LNCAP (cell line): ENCODE results near the gene CTNNA1.

Experiments
- TF ChIP-seq, protein P1 (sequence below): fragments of 450-650 bp; IDR thresholded peaks from 2 replicates; pipeline ENCODE4 v1.5.1; 2017; ENCODE audit warnings: mild to moderate bottlenecking

Gene CTNNA1

DNA sequence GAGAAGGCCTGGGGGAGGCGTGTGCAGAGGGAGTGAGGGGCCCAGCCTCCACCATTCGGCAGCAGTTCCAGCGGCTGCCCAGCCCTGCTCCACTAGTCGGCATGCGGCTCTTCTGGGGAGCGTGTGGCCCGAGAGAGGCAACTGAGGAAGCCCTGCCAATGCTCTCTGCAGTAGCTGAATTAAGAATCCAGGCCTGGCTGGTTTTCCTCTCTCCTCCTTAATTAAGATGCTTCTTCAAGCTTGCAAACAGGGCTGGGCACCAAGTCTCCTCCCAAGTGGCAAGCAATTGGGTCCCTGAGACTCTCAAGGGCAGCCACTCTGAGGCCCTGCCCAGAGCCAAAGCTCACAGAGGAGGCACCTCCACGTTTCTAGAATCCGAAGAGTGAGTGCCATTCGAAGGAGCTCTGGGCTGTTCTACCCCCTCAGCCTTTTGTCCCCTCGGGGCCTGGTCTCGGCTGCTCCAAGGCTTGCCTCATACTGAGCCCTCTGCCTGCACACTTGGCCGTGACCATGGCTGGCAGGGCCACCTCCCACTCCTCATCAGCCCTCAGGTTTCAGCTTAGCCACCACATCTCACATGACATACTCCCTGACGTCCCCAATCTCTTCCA, 197.3 kb downstream of the CTNNA1 start:
- TF ChIP-seq, protein P1, sequence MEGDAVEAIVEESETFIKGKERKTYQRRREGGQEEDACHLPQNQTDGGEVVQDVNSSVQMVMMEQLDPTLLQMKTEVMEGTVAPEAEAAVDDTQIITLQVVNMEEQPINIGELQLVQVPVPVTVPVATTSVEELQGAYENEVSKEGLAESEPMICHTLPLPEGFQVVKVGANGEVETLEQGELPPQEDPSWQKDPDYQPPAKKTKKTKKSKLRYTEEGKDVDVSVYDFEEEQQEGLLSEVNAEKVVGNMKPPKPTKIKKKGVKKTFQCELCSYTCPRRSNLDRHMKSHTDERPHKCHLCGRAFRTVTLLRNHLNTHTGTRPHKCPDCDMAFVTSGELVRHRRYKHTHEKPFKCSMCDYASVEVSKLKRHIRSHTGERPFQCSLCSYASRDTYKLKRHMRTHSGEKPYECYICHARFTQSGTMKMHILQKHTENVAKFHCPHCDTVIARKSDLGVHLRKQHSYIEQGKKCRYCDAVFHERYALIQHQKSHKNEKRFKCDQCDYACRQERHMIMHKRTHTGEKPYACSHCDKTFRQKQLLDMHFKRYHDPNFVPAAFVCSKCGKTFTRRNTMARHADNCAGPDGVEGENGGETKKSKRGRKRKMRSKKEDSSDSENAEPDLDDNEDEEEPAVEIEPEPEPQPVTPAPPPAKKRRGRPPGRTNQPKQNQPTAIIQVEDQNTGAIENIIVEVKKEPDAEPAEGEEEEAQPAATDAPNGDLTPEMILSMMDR = no peak

DNA sequence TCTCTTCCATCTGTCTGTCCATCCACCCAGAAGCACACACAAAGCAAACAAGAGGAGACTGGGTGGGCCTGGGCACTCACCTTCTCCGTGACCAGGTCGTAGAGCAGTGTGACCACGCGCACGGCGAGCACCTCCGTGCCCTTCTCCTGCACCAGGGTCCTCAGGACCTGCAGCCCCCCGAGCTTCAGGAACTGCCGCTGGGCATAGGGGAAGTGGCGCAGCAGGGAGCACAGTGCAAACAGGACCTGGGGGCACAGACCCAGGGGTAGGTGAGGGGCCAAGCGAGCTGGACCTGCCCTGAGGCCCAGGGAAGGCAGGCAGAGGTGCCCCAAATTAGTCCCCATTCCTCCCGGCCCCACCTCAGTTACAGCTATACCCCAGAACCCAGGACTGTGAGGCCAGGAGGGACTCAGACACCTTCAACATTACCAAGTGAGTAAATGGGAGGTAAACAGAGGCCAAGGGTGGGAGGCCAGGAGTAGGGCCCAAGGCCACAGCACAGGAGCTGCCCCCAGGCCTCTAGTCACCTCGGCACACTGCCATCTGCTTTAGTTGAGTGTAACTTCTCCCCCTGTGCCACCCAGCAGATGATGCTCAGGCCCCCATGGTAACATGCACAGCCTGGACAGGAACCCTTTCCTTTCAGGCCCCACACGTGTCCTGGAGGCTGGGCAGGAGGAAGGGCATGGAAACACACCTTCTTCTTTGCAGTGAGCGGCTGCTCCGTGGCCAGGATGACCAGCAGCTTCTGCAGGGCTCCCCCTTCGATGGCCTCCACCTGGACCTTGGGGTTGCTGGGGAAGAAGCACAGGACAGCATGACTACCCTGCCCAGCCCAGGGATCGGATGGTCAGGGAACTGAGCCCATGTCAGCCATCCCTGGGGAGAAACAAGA, 198.1 kb downstream of the CTNNA1 start:
- TF ChIP-seq, protein P1 = no peak

DNA sequence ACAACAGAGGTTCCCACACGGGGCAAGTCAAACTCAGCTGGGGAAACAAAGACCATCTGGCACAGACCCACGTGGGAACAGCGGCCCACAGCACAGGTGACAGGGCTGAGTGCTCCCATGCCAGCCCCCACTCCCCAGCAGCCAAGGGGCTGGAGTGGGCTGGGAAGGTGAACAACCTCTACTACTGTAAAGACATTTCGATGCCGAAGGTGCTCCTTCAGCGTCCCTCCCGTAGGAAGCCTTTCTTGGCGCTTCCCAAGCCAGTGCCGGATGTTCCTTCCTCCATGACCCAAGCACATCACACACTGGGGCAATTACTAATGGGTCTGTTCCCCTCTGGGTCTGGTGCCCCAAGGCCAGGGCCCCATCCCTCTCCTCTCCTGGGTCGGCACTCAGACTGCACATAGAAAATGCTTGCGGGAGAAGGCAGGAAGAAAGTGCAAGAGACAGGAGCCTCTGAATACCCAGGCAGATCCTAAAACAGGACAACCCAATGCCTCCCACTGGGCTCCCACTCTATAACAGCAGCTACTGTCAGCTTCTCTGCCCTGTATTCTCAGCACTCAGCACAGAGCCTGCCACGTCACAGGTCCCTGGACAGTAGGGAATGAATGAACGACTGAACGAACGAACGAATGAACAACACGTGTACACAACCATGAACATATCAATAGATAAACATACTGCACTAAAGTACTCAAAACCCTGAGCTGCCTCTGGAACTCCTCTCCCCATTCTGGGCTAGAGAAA, 198.9 kb downstream of the CTNNA1 start:
- TF ChIP-seq, protein P1 = no peak

DNA sequence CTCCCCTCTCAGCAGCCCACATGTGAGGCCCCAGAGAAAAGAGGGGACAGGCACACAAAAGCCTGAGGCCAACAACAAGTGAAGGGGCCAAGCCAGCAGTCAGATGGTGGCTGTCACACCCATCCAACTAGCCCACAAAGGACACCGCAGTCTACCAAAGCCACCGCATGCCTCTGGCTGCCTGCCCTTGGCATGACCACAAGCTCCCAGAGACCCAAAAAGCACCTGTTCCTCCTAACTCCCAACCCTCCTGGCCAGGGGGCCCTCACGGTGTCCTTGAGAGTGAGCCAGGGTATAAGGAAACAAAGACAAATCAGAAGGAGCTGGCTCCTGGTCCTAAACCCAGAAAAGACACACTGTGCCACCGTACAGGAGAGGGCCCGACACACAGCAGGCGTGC, 199.7 kb downstream of the CTNNA1 start:
- TF ChIP-seq, protein P1 = no peak

DNA sequence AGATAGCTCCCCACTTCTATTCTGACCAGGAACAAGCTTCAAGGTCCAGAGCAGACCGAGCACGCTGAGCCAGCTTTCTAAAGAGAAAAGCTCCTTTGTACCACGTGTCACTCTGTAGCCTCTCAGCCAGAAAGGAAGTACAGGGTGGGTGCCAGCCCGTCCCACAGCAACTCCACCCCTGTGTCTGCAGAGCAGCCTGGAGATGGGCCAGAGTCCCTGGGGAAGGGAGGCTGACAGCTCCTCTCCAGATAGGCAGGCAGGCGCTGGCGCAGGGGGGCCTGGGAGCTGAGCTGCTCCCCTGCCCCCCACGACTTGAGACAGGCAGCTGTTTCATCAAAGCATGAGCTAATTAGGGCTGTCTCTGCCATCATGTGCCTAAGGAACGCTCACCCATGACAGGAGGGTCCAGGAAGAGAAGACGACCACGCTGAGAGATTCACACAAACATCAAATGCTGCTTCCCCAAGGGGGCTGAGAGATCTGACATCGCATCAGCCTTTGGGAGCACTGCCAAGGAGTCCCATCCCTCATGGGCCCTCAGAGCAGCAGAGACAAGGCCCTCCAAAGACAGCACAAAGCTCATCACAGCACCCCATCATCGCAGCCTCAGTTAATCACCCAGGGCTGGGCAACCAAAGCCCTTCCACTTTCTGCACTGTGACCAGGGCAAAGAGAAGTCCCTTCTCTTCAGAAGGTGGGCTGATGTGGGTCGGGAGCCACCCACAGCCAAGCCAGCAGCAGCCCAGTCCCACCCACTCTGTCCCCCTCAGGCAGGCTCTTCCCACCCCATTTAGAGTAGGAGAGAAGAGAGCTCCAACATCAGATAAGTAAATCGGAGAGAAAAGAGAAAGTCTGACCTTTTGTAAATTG, 200.4 kb downstream of the CTNNA1 start:
- TF ChIP-seq, protein P1 = no peak

DNA sequence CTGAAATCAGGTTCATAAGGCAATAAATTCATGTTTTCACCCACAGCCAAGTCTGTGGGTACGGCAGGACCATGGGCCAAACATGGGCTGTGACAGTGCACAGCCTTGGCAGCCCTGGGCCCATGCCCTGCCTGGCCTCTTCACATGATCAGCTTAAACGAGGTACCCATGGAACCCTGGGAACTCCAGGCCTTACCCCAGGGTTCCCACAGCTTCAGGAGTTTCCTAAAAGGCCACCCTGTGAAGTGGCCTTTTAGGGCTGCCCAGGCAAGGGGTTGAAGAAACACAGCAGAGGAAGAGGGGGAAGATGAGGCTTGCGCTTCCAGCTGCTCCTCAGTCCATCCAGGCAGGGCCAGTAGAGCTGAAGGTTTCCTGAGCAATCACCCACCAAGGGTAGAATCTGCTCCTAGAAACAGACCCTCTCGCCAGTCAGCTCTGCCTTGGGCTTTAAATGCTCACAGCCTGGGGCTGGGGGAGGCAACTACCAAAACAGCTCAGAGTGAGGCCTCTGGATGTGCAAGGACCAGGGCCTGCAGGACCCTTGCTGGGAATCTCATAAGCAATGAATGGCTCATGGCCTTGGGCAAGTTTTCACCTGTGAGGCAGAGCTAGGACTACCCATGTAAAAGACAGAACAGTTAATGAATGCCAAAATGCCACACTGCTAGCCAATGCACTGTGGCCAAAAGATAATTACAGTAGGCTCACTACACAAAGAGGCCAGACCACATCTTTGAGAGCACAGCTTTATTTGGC, 201.2 kb downstream of the CTNNA1 start:
- TF ChIP-seq, protein P1 = no peak
